Parathyroid adenoma (tissue), 2 donors: Measurements from ENCODE around the gene FAM114A2.

Source experiments
- H2AFZ ChIP-seq: fragments of 300-600 bp; sonication (generic); one replicate; pipeline ENCODE4 v1.7.0; 2017; ENCODE audit warnings: antibody characterized with exemption, mild to moderate bottlenecking
- H3K27ac ChIP-seq: fragments of 300-600 bp; sonication (generic); one replicate; pipeline ENCODE4 v1.7.0; 2017
- H3K27me3 ChIP-seq: fragments of 300-600 bp; sonication (generic); one replicate; pipeline ENCODE4 v1.7.0; 2017; ENCODE audit warnings: low read length; ENCODE audit not compliant: control insufficient read depth, insufficient read depth
- H3K36me3 ChIP-seq: fragments of 300-600 bp; sonication (generic); one replicate; pipeline ENCODE4 v1.7.0; 2017; ENCODE audit warnings: low read length; ENCODE audit not compliant: control insufficient read depth, insufficient read depth
- H3K4me1 ChIP-seq: fragments of 300-600 bp; sonication (generic); one replicate; pipeline ENCODE4 v1.7.0; 2017; ENCODE audit warnings: control low read depth
- H3K4me2 ChIP-seq: fragments of 300-600 bp; sonication (generic); one replicate; pipeline ENCODE4 v1.7.0; 2017; ENCODE audit warnings: low read length
- H3K4me3 ChIP-seq: fragments of 300-600 bp; sonication (generic); one replicate; pipeline ENCODE4 v1.7.0; 2017; ENCODE audit warnings: low read depth, low read length
- H3K79me2 ChIP-seq: fragments of 300-600 bp; sonication (generic); one replicate; pipeline ENCODE4 v1.7.0; 2017; ENCODE audit warnings: control low read depth
- H3K9ac ChIP-seq: fragments of 300-600 bp; sonication (generic); one replicate; pipeline ENCODE4 v1.7.0; 2017; ENCODE audit warnings: mild to moderate bottlenecking
- H3K9me3 ChIP-seq: fragments of 300-600 bp; sonication (generic); one replicate; pipeline ENCODE4 v1.7.0; 2017; ENCODE audit warnings: low read length; ENCODE audit not compliant: control insufficient read depth
- TF ChIP-seq, protein P1 (sequence below): fragments of 300-600 bp; sonication (generic); IDR thresholded peaks from one replicate; pipeline ENCODE4 v1.7.0; 2017; ENCODE audit warnings: antibody characterized with exemption, mild to moderate bottlenecking
- donor health status: primary hyperparathyroidism.

Gene FAM114A2

DNA sequence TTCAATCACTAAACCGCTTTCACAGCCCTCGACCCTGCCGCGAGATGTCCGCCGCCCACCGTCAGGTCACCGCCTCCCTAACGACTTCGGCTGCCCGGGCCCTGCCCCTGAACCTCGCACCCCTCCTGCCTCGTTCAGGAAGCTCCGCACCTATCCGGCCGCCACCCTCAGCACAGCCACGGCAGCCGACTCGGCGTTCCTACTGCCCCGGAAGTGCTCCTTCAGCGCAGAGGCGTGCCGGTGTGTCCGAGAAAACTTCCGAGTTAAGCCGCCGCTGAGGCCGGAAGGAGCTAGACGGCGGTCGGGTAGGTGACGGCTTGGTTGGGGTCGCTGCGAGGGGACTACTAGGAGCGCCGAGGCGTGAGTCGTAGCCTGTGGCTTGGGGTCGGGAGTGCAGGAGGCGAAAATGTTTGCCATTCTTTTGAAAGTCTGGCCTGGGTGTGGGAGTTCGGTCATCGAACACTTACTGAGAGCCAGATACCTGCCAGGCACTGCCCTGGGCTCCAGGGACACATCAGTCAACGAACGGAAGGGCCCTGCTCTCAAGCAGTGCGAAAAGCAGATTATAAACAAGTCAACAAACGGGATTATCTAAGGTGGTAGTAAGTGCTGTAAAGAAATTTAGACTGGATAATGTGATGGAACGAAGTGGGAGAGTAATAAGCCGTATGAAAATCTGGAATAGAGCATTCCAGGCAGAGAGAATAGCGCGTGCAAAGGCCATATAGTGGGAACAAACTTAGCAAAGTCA, at the start of gene FAM114A2, which contains the start of gene MFAP3:
FAM114A2 (minus strand) TSS at position 204 of the 751 bp plus-strand sequence. CDS start 3,957 bp downstream, outside the sequence.
MFAP3 (plus strand) TSS at position 261 of the 751 bp plus-strand sequence. CDS start 10,756 bp downstream, outside the sequence.
- H3K9ac ChIP-seq: peak within 1 kb of the TSS; percentile 50
- no peaks in the 10 kb centered on the region for H3K9me3 ChIP-seq
- H3K4me1 ChIP-seq: no peaks in the 10 kb centered on the region
- H3K4me2 ChIP-seq: peak within 1 kb of the TSS; percentile 81
- H3K27me3 ChIP-seq: no peaks in the 10 kb centered on the region
- H3K36me3 ChIP-seq: no peaks in the 10 kb centered on the region
- TF ChIP-seq, protein P1, sequence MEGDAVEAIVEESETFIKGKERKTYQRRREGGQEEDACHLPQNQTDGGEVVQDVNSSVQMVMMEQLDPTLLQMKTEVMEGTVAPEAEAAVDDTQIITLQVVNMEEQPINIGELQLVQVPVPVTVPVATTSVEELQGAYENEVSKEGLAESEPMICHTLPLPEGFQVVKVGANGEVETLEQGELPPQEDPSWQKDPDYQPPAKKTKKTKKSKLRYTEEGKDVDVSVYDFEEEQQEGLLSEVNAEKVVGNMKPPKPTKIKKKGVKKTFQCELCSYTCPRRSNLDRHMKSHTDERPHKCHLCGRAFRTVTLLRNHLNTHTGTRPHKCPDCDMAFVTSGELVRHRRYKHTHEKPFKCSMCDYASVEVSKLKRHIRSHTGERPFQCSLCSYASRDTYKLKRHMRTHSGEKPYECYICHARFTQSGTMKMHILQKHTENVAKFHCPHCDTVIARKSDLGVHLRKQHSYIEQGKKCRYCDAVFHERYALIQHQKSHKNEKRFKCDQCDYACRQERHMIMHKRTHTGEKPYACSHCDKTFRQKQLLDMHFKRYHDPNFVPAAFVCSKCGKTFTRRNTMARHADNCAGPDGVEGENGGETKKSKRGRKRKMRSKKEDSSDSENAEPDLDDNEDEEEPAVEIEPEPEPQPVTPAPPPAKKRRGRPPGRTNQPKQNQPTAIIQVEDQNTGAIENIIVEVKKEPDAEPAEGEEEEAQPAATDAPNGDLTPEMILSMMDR: no peak
- peak within 1 kb of the TSS; percentile 82 for H3K27ac ChIP-seq
- H3K4me3 ChIP-seq: peak within 1 kb of the TSS; percentile 96
- H2AFZ ChIP-seq: peak within 1 kb of the TSS; percentile 95
- peaks cover 25% of the 10 kb centered on the region for H3K79me2 ChIP-seq

DNA sequence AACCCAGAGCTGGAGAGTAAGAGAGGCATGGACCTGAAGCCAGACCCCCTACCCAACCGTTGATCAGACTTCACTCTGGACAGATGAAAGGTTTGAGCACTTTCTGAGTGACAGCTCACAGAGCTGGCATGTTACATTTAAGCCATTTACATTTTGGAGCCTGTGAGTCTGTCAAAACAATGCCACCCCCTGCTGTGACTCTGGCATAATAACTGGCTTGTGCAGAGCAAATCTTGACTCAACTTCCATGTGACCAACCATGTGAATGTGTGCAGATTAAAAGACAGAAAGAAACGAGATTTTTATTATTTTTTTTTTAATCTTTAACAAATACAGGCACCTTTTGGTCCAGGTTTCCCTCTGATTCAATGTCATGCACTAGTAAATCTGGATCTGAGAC, 48.5 kb upstream of the FAM114A2 start:
- H3K4me3 ChIP-seq: no peak overlapping the region
- no peak overlapping the region for H3K4me2 ChIP-seq
- H2AFZ ChIP-seq: no peak overlapping the region
- no peaks in the 10 kb centered on the region for H3K36me3 ChIP-seq
- no peaks in the 10 kb centered on the region for H3K9me3 ChIP-seq
- H3K9ac ChIP-seq: no peak overlapping the region
- no peaks in the 10 kb centered on the region for H3K4me1 ChIP-seq
- no peaks in the 10 kb centered on the region for H3K27me3 ChIP-seq
- H3K79me2 ChIP-seq: no peaks in the 10 kb centered on the region
- H3K27ac ChIP-seq: no peak overlapping the region
- TF ChIP-seq, protein P1: no peak

DNA sequence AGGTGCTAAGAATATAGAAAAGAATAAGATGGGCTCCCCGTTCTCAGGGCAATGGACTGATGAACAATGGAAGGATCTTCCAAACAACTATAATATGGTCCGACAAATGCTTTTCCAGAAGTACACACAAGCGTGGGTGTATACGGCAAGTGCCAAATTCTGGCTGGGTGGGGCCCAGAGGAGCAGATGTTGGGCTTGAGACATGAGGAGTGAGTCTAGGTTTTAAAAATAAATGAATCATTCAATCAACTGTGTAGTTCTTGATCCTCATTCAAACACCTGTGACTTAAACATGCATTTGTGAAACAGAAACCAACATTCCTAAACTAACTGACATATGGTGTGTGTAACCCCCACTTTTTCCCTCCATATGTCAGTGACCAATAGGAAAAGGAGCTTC, 47.9 kb upstream of the FAM114A2 start:
- Histone ChIP-seq H3K4me1 (no peaks in the 10 kb centered on the region), H3K4me2 (no peak overlapping the region), H3K27ac (no peak overlapping the region), H2AFZ (no peak overlapping the region), H3K4me3 (no peak overlapping the region), H3K9ac (no peak overlapping the region), H3K27me3 (no peaks in the 10 kb centered on the region), H3K79me2 (no peaks in the 10 kb centered on the region), H3K9me3 (no peaks in the 10 kb centered on the region), H3K36me3 (no peaks in the 10 kb centered on the region)
- TF ChIP-seq, protein P1: no peak

DNA sequence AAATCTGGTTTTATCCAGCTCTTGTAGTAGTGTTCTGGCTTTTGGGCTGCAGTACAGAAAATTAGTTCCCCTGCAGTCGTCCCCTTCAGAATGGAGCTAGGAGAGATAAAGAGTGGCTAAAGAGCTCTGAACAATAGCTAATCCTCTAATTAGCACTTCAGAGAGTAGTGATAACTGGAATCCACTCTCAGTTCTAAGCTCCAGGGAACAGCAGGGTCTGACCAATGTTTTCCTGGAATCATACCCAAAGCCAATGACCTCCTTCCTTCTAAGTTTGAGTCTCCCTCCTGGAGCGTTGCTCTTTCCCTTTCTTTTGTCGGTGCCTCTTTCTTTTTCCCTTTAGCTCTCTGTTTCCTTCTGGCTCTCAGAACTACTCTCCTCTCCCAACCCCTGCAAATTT, 47.4 kb upstream of the FAM114A2 start:
- no peak overlapping the region for H3K9ac ChIP-seq
- H3K4me1 ChIP-seq: no peaks in the 10 kb centered on the region
- H3K9me3 ChIP-seq: no peaks in the 10 kb centered on the region
- H3K27ac ChIP-seq: no peak overlapping the region
- H3K4me3 ChIP-seq: no peak overlapping the region
- no peaks in the 10 kb centered on the region for H3K27me3 ChIP-seq
- no peak overlapping the region for H3K4me2 ChIP-seq
- no peaks in the 10 kb centered on the region for H3K36me3 ChIP-seq
- no peak overlapping the region for H2AFZ ChIP-seq
- TF ChIP-seq, protein P1: no peak
- H3K79me2 ChIP-seq: no peaks in the 10 kb centered on the region
